NCI-H526 treated with DMSO at 0.1 percent for 48 hours (cell line): Measurements from ENCODE around the gene SLC11A2.

ENCODE experiments used
- DNase-seq: peaks from one replicate; lab custom pipeline; 2025; lab: John Stamatoyannopoulos, UW

Gene SLC11A2

GRCh38 chr12:51025836-51026638, at the start of gene SLC11A2:
SLC11A2 (minus strand) TSS chr12:51026384; CDS start chr12:51010728, 15,656 bp downstream.
- DNase-seq: peak; percentile 88

- no peak for DNase-seq
Observed at GRCh38 chr12:51075390-51075789, 49.2 kb upstream of the SLC11A2 start.

GRCh38 chr12:51071663-51072062, 45.5 kb upstream of the SLC11A2 start:
- DNase-seq: no peak

GRCh38 chr12:51070004-51070403, 43.8 kb upstream of the SLC11A2 start:
- DNase-seq: no peak

- DNase-seq: no peak
Observed at GRCh38 chr12:51067771-51068170, 41.6 kb upstream of the SLC11A2 start.

- no peak for DNase-seq
Observed at GRCh38 chr12:51067229-51067628, 41.0 kb upstream of the SLC11A2 start.

GRCh38 chr12:51065530-51065929, 39.3 kb upstream of the SLC11A2 start:
- no peak for DNase-seq

GRCh38 chr12:51062631-51063397, 36.6 kb upstream of the SLC11A2 start:
- DNase-seq: no peak

- DNase-seq: no peak
Observed at GRCh38 chr12:51059086-51059485, 32.9 kb upstream of the SLC11A2 start.

GRCh38 chr12:51056242-51056641, 30.1 kb upstream of the SLC11A2 start:
- no peak for DNase-seq

- no peak for DNase-seq
Observed at GRCh38 chr12:51055060-51055459, 28.9 kb upstream of the SLC11A2 start.

GRCh38 chr12:51051787-51052186, 25.6 kb upstream of the SLC11A2 start:
- DNase-seq: no peak

- DNase-seq: no peak
Observed at GRCh38 chr12:51049525-51049924, 23.3 kb upstream of the SLC11A2 start.

GRCh38 chr12:51048661-51049251, 22.6 kb upstream of the SLC11A2 start:
- no peak for DNase-seq

GRCh38 chr12:51047655-51048540, 21.7 kb upstream of the SLC11A2 start, which contains the start of gene LETMD1:
LETMD1 (plus strand) TSS chr12:51048327; CDS start chr12:51048357, 30 bp downstream.
- DNase-seq: peak; percentile 98

GRCh38 chr12:51036279-51036678, 10.1 kb upstream of the SLC11A2 start:
- DNase-seq: no peak

GRCh38 chr12:51033457-51034089, 7.4 kb upstream of the SLC11A2 start:
- DNase-seq: no peak

GRCh38 chr12:51033048-51033447, 6.9 kb upstream of the SLC11A2 start:
- DNase-seq: no peak

GRCh38 chr12:51028813-51029150, 2.6 kb upstream of the SLC11A2 start:
- no peak for DNase-seq

GRCh38 chr12:51028126-51028812, 2.1 kb upstream of the SLC11A2 start:
- DNase-seq: peak; percentile 62

- no peak for DNase-seq
Observed at GRCh38 chr12:51027342-51027835, 1.2 kb upstream of the SLC11A2 start.
